IMR-90 (cell line): ENCODE measurements around the gene FAM240A. TPM values are rescaled to one million over a fixed set of nuclear protein-coding genes. Genes with fewer than 3 reads are reported as not detected.

Source experiments
- ATAC-seq: fragments of 200-7000 bp; cut with Tn5 transposase; 2 replicates; pipeline ENCODE4 v1.9.1; 2020; ENCODE audit warnings: low read depth, mild to moderate bottlenecking, moderate library complexity
- Bru-seq: library from RNA; stranded (reverse); fragments of 400-500 nt; gene quantifications from one replicate; lab custom pipeline; 2021; lab: Mats Ljungman, UMichigan
- BruChase-seq, 2 experiments: library from RNA; stranded (reverse); fragments of 400-500 nt; gene quantifications; one replicate each; lab custom pipeline; 2021; lab: Mats Ljungman, UMichigan
- BruUV-seq: library from RNA; stranded (reverse); fragments of 400-500 nt; replicated peaks from 2 replicates; lab custom pipeline; 2021; lab: Mats Ljungman, UMichigan
- CTCF ChIA-PET: fragments of 300-600 bp; formaldehyde crosslinking; extraction: SDS; loops from one replicate; lab custom pipeline; 2021; ENCODE audit warnings: antibody characterized with exemption; lab: Yijun Ruan, JAX
- POLR2A ChIA-PET: fragments of 300-600 bp; sonication (Branson Sonifier 250); formaldehyde crosslinking; loops from one replicate; lab custom pipeline; 2022; ENCODE audit warnings: antibody characterized with exemption; ENCODE audit not compliant: unreplicated experiment; lab: Charles Lee
- DNase-seq: peaks from one replicate; pipeline ENCODE4 v3.0.0; 2013
- H2AFZ ChIP-seq: replicated peaks from 2 replicates; pipeline ENCODE3; 2013; ENCODE audit warnings: low read length, mild to moderate bottlenecking; ENCODE audit not compliant: poor library complexity
- H2AK5ac ChIP-seq: 2 replicates; pipeline ENCODE4 v1.6.1; 2013; ENCODE audit warnings: low read depth, low read length, inconsistent platforms
- H2AK9ac ChIP-seq: replicated peaks from 2 replicates; pipeline ENCODE3; 2013; ENCODE audit warnings: mild to moderate bottlenecking, low read depth, low read length, moderate library complexity; ENCODE audit not compliant: poor library complexity
- H2BK120ac ChIP-seq: 2 replicates; pipeline ENCODE4 v1.6.1; 2013; ENCODE audit warnings: low read depth, low read length, inconsistent platforms
- H2BK15ac ChIP-seq: 3 replicates; pipeline ENCODE4 v1.6.1; 2013; ENCODE audit warnings: low read depth, low read length, inconsistent platforms
- H2BK20ac ChIP-seq: 2 replicates; pipeline ENCODE4 v1.6.1; 2013; ENCODE audit warnings: low read depth, mild to moderate bottlenecking, inconsistent platforms, low read length, moderate library complexity
- H2BK5ac ChIP-seq: 2 replicates; pipeline ENCODE4 v1.6.1; 2013; ENCODE audit warnings: mild to moderate bottlenecking, low read depth, low read length, inconsistent platforms; ENCODE audit not compliant: poor library complexity, severe bottlenecking
- H3K14ac ChIP-seq: replicated peaks from 2 replicates; pipeline ENCODE4 v1.6.1; 2013; ENCODE audit warnings: low read depth, low read length, inconsistent platforms
- H3K18ac ChIP-seq: 2 replicates; pipeline ENCODE4 v1.6.1; 2013; ENCODE audit warnings: low read depth, low read length, control low read depth
- H3K23ac ChIP-seq: 2 replicates; pipeline ENCODE4 v1.6.1; 2013; ENCODE audit warnings: low read depth, low read length, inconsistent platforms
- H3K27ac ChIP-seq: 2 replicates; pipeline ENCODE4 v1.5.1; 2013; ENCODE audit warnings: mild to moderate bottlenecking, control low read depth, low read length; ENCODE audit not compliant: insufficient read depth
- H3K27me3 ChIP-seq: 2 replicates; pipeline ENCODE4 v1.6.1; 2013; ENCODE audit warnings: low read length; ENCODE audit not compliant: control insufficient read depth, insufficient read depth
- H3K36me3 ChIP-seq: 2 replicates; pipeline ENCODE4 v1.6.1; 2013; ENCODE audit warnings: low read length, mixed read lengths; ENCODE audit not compliant: control insufficient read depth, insufficient read depth
- H3K4ac ChIP-seq: 2 replicates; pipeline ENCODE4 v1.6.1; 2013; ENCODE audit warnings: low read depth, low read length, inconsistent platforms
- H3K4me1 ChIP-seq: 2 replicates; pipeline ENCODE4 v1.6.1; 2013; ENCODE audit warnings: low read length, mixed read lengths; ENCODE audit not compliant: control insufficient read depth, insufficient read depth
- H3K4me2 ChIP-seq: 2 replicates; pipeline ENCODE4 v1.6.1; 2013; ENCODE audit warnings: low read depth, mild to moderate bottlenecking, control low read depth, low read length, moderate library complexity
- H3K4me3 ChIP-seq: 2 replicates; pipeline ENCODE4 v1.5.1; 2013; ENCODE audit warnings: low read depth, mild to moderate bottlenecking, control low read depth, low read length, moderate library complexity; ENCODE audit not compliant: insufficient read depth
- H3K56ac ChIP-seq: 2 replicates; pipeline ENCODE4 v1.6.1; 2013; ENCODE audit warnings: low read length, inconsistent platforms; ENCODE audit not compliant: insufficient read depth; ENCODE audit errors: extremely low read depth
- H3K79me1 ChIP-seq, 2 experiments: 2 replicates each; pipeline ENCODE4 v1.6.1; 2013; ENCODE audit warnings: low read length in 2 of 2, inconsistent platforms in 1 of 2, low read depth in 1 of 2
- H3K9ac ChIP-seq: 2 replicates; pipeline ENCODE4 v1.6.1; 2013; ENCODE audit warnings: low read depth, low read length, control low read depth
- H3K9me1 ChIP-seq: 2 replicates; pipeline ENCODE4 v1.6.1; 2013; ENCODE audit warnings: low read length, inconsistent platforms; ENCODE audit not compliant: insufficient read depth
- H3K9me3 ChIP-seq: 2 replicates; pipeline ENCODE4 v1.6.1; 2013; ENCODE audit warnings: low read length; ENCODE audit not compliant: control insufficient read depth, insufficient read depth
- H4K20me1 ChIP-seq: 2 replicates; pipeline ENCODE4 v1.6.1; 2013; ENCODE audit warnings: low read length, inconsistent platforms; ENCODE audit not compliant: insufficient read depth
- H4K5ac ChIP-seq: 2 replicates; pipeline ENCODE4 v1.6.1; 2013; ENCODE audit warnings: mild to moderate bottlenecking, low read depth, low read length, control low read depth
- H4K8ac ChIP-seq, 2 experiments: 2 replicates each; pipeline ENCODE4 v1.6.1; 2013; ENCODE audit warnings: low read depth in 2 of 2, low read length in 2 of 2, control low read depth in 1 of 2, inconsistent platforms in 1 of 2
- H4K91ac ChIP-seq: 2 replicates; pipeline ENCODE4 v1.6.1; 2013; ENCODE audit warnings: low read depth, low read length, inconsistent platforms; ENCODE audit not compliant: insufficient read depth
- BHLHE40 ChIP-seq: fragments of 150-350 bp; IDR thresholded peaks from 2 replicates; pipeline ENCODE4 v1.6.1; 2016; ENCODE audit warnings: mild to moderate bottlenecking, low read depth, low read length
- CEBPB ChIP-seq: IDR thresholded peaks from 2 replicates; pipeline ENCODE4 v1.6.1; 2012; ENCODE audit warnings: low read depth, low read length, improper control_type of control experiment
- CHD1 ChIP-seq: IDR thresholded peaks from 2 replicates; pipeline ENCODE4 v1.6.1; 2012; ENCODE audit warnings: low read depth, low read length, improper control_type of control experiment
- FOS ChIP-seq: fragments of 150-350 bp; IDR thresholded peaks from 2 replicates; pipeline ENCODE4 v1.6.1; 2016; ENCODE audit warnings: low read depth, low read length
- MAFK ChIP-seq: IDR thresholded peaks from 2 replicates; pipeline ENCODE4 v1.6.1; 2012; ENCODE audit warnings: low read depth, low read length, improper control_type of control experiment
- MAZ ChIP-seq: IDR thresholded peaks from 2 replicates; pipeline ENCODE4 v1.6.1; 2012; ENCODE audit warnings: low read depth, mild to moderate bottlenecking, low read length, improper control_type of control experiment, moderate library complexity, borderline replicate concordance
- MXI1 ChIP-seq: IDR thresholded peaks from 2 replicates; pipeline ENCODE4 v1.6.1; 2012; ENCODE audit warnings: low read depth, mild to moderate bottlenecking, low read length, moderate library complexity, borderline replicate concordance
- NFE2L2 ChIP-seq: fragments of 150-350 bp; IDR thresholded peaks from 2 replicates; pipeline ENCODE4 v1.6.1; 2016; ENCODE audit warnings: low read depth, mild to moderate bottlenecking, low read length
- POLR2A ChIP-seq: IDR thresholded peaks from 2 replicates; pipeline ENCODE4 v1.6.1; 2012; ENCODE audit warnings: mild to moderate bottlenecking, low read depth, low read length
- RAD21 ChIP-seq: IDR thresholded peaks from 2 replicates; pipeline ENCODE4 v1.6.1; 2012; ENCODE audit warnings: low read length, improper control_type of control experiment
- RCOR1 ChIP-seq: IDR thresholded peaks from 2 replicates; pipeline ENCODE4 v1.6.1; 2012; ENCODE audit warnings: mild to moderate bottlenecking, low read length, improper control_type of control experiment; ENCODE audit not compliant: insufficient replicate concordance
- RFX5 ChIP-seq: IDR thresholded peaks from 2 replicates; pipeline ENCODE4 v1.8.0; 2012; ENCODE audit warnings: low read depth, mild to moderate bottlenecking, low read length, moderate library complexity
- SMC3 ChIP-seq: fragments of 150-350 bp; IDR thresholded peaks from 2 replicates; pipeline ENCODE4 v1.6.1; 2016; ENCODE audit warnings: low read depth, mild to moderate bottlenecking, antibody characterized with exemption, low read length, moderate library complexity
- WGBS, 2 experiments: methylation state at CpG; one replicate each; pipeline versions ENCODE4 v1.1.5 to v1.1.7; 2013; ENCODE audit warnings: missing lambda C conversion rate in 2 of 2; ENCODE audit not compliant: insufficient read length in 1 of 2; ENCODE audit errors: extremely low coverage in 2 of 2; 5-methylcytosine and 5-hydroxymethylcytosine counted together
- dilution Hi-C: fragments of 300-500 bp; cut with HindIII; formaldehyde crosslinking; loops from one replicate; pipeline ENCODE4 v1.14.3; 2018; ENCODE audit warnings: low sequenced_read_pairs; ENCODE audit not compliant: unreplicated experiment
- in situ Hi-C: fragments of 300-500 bp; cut with MboI; formaldehyde crosslinking; loops from 3 replicates; pipeline ENCODE4 v1.14.3; 2019; ENCODE audit warnings: low sequenced_read_pairs, inconsistent platforms, mixed read lengths
- intact Hi-C: fragments of 100-400 bp; cut with micrococcal nuclease; formaldehyde crosslinking; loops from 2 replicates; pipeline ENCODE4 v1.10.0; 2022
- long read RNA-seq: library from polyadenylated mRNA; unstranded; transcript quantifications from one replicate; pipeline ENCODE4 v2.0.0, GENCODE V29; 2021; ENCODE audit not compliant: unreplicated experiment
- polyA plus RNA-seq, 3 experiments: library from polyadenylated mRNA; depleted of rRNA; stranded (reverse); fragments of >200 nt; gene quantifications; 2 replicates each; pipeline ENCODE4 v1.2.3, GENCODE V29; 2012; ENCODE audit warnings: low replicate concordance in 1 of 3
- total RNA-seq: library from RNA; depleted of rRNA; stranded (reverse); fragments of >200 nt; gene quantifications from 2 replicates; pipeline ENCODE4 v1.2.3, GENCODE V29; 2012; rRNA removed
- TF ChIP-seq, protein P1 (sequence below): fragments of 150-350 bp; IDR thresholded peaks from 2 replicates; pipeline ENCODE4 v1.6.1; 2017; ENCODE audit warnings: mild to moderate bottlenecking, antibody characterized with exemption, low read length, low read depth
- TF ChIP-seq, protein P2 (sequence below): conservative IDR thresholded peaks from 2 replicates; pipeline ENCODE4 v1.5.1; 2012; ENCODE audit warnings: mild to moderate bottlenecking, low read depth, low read length, improper control_type of control experiment
- TF ChIP-seq, protein P3 (sequence below): fragments of 150-350 bp; IDR thresholded peaks from 2 replicates; pipeline ENCODE4 v1.6.1; 2016; ENCODE audit warnings: low read depth, mild to moderate bottlenecking, low read length, moderate library complexity, borderline replicate concordance

The FAM240A gene
- not detected in 2 replicates for total RNA-seq
- not detected in 2 replicates for polyA plus RNA-seq (2012; rRNA removed)
- not detected in 2 replicates for polyA plus RNA-seq (2012; cell fraction: cytosol; rRNA removed)
- not detected in 2 replicates for polyA plus RNA-seq (2012; cell fraction: nucleus; rRNA removed; ENCODE audit: low replicate concordance)
- Bru-seq, nascent RNA, result not detected
- not detected for BruChase-seq, experiment 1, labeled RNA remaining after a 6-hour chase
- not detected for BruChase-seq, experiment 2, labeled RNA remaining after a 2-hour chase
- long read RNA-seq, result 0 reads

DNA sequence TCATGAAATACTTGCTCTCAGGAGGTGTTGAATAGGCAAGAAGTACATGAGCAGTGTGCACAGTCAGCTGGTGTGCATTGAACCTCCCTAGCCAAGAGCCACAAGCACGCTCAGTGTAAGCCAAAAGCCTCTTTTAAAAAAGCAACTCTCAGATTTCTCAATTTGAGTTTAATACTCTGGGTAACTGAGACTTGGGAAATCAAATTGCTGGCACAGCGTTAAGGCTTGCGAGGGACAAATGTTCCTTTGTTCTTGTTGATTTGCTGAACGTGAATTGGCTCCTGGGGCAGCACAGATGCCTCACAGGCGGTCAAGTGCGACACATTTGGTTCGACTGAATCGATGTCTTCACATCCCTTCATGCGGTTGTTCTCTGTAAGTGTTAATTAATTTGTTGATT, at the start of gene FAM240A:
Gene FAM240A, plus strand, starts transcription at position 202 of the 400 bp plus-strand sequence. Its CDS starts 159 bp downstream, at position 361.
- no peak within 1 kb of the TSS; the same call in 1 of the 2 replicates for H4K5ac ChIP-seq
- no peak within 1 kb of the TSS for H3K4ac ChIP-seq
- dilution Hi-C loops (no loop called here), intact Hi-C loops (no loop called here), in situ Hi-C loops (no loop called here)
- no peak within 1 kb of the TSS for H3K18ac ChIP-seq
- H3K9me1 ChIP-seq, result no peaks in the 10 kb centered on the region
- H2BK120ac ChIP-seq, result no peak within 1 kb of the TSS
- POLR2A ChIA-PET, result no interaction called here
- peaks cover 6% of the 10 kb centered on the region; the same call in 1 of the 2 replicates for H3K4me1 ChIP-seq
- H2AFZ ChIP-seq, result no peak within 1 kb of the TSS
- no peaks in the 10 kb centered on the region for H3K36me3 ChIP-seq
- WGBS, 2 experiments, result 0% methylated on average over 1 of the region's 9 CpGs; no CpG with 5 or more reads in 1 of the 2 experiments
- no peak within 1 kb of the TSS for H4K8ac ChIP-seq
- H4K20me1 ChIP-seq, result no peaks in the 10 kb centered on the region
- H4K91ac ChIP-seq, result no peak within 1 kb of the TSS
- BruUV-seq, result no TSS peak
- no peak within 1 kb of the TSS for H2BK5ac ChIP-seq
- no peak within 1 kb of the TSS for H2BK20ac ChIP-seq
- peaks cover 25% of the 10 kb centered on the region for H3K27me3 ChIP-seq
- no peaks in the 10 kb centered on the region for H3K79me1 ChIP-seq
- no peak within 1 kb of the TSS for H3K9ac ChIP-seq
- H3K23ac ChIP-seq, result no peak within 1 kb of the TSS
- H3K14ac ChIP-seq, result no peak within 1 kb of the TSS
- no peak within 1 kb of the TSS for H2BK15ac ChIP-seq
- no peaks in the 10 kb centered on the region for H3K9me3 ChIP-seq
- no peak within 1 kb of the TSS for H3K56ac ChIP-seq
- no peak within 1 kb of the TSS for H3K4me3 ChIP-seq
- H2AK5ac ChIP-seq, result no peak within 1 kb of the TSS
- DNase-seq (no peak), ATAC-seq (no peak)
- CTCF ChIA-PET, result no interaction called here
- no peak within 1 kb of the TSS for H2AK9ac ChIP-seq
- no peak within 1 kb of the TSS for H3K4me2 ChIP-seq
- H3K27ac ChIP-seq, result no peak within 1 kb of the TSS
- TF ChIP-seq NFE2L2 (no peak), RAD21 (no peak), CHD1 (no peak), CEBPB (no peak), POLR2A (no peak), MXI1 (no peak), BHLHE40 (no peak), RFX5 (no peak), MAZ (no peak), MAFK (no peak), RCOR1 (no peak), SMC3 (no peak), FOS (no peak)
- TF ChIP-seq, protein P1, sequence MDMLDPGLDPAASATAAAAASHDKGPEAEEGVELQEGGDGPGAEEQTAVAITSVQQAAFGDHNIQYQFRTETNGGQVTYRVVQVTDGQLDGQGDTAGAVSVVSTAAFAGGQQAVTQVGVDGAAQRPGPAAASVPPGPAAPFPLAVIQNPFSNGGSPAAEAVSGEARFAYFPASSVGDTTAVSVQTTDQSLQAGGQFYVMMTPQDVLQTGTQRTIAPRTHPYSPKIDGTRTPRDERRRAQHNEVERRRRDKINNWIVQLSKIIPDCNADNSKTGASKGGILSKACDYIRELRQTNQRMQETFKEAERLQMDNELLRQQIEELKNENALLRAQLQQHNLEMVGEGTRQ, result no peak
- TF ChIP-seq, protein P2, sequence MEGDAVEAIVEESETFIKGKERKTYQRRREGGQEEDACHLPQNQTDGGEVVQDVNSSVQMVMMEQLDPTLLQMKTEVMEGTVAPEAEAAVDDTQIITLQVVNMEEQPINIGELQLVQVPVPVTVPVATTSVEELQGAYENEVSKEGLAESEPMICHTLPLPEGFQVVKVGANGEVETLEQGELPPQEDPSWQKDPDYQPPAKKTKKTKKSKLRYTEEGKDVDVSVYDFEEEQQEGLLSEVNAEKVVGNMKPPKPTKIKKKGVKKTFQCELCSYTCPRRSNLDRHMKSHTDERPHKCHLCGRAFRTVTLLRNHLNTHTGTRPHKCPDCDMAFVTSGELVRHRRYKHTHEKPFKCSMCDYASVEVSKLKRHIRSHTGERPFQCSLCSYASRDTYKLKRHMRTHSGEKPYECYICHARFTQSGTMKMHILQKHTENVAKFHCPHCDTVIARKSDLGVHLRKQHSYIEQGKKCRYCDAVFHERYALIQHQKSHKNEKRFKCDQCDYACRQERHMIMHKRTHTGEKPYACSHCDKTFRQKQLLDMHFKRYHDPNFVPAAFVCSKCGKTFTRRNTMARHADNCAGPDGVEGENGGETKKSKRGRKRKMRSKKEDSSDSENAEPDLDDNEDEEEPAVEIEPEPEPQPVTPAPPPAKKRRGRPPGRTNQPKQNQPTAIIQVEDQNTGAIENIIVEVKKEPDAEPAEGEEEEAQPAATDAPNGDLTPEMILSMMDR, result no peak
- TF ChIP-seq, protein P3, sequence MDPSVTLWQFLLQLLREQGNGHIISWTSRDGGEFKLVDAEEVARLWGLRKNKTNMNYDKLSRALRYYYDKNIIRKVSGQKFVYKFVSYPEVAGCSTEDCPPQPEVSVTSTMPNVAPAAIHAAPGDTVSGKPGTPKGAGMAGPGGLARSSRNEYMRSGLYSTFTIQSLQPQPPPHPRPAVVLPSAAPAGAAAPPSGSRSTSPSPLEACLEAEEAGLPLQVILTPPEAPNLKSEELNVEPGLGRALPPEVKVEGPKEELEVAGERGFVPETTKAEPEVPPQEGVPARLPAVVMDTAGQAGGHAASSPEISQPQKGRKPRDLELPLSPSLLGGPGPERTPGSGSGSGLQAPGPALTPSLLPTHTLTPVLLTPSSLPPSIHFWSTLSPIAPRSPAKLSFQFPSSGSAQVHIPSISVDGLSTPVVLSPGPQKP, result no peak
